Measurements from ENCODE around the gene ARID3B.
A peak's percentile ranks its signal among the peaks of the same experiment; 100 is the strongest.
"Not testable (repeated sequence)": the region's sequence is repeated elsewhere in the genome, so short reads cannot be mapped to it uniquely, and the experiment has no call there.

ARID3B gene

GRCh38 chr15:74540761-74541493, at the start of gene ARID3B:
Gene ARID3B, plus strand, starts transcription at chr15:74541220. Its CDS starts 2,717 bp downstream, at chr15:74543937.
- peak; percentile 94 to 98 for DNase-seq

- DNase-seq, result no peak
Measured at GRCh38 chr15:74496648-74497047, 44.4 kb upstream of the ARID3B start.

- DNase-seq, result peak in 1 of 2 experiments; percentile 8
Measured at GRCh38 chr15:74497584-74497983, 43.4 kb upstream of the ARID3B start.

DNA sequence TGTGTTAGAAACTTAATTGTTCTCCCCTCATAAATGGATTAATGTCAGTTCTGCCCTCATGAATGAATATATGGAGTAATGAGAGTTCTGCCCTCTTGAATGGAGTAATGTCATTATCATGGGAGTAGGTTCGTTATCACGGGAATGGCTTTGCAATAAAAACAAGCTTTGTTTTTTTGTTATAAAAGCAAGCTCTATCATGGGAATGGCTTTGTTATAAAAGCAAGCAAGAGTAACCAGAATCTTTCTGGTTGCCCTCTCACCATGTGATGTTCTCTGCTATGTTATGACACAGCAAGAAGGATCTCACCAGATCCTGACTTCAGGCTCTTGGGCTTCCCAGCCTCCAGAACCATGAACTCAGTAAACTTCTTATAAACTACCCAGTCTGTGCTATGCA, 41.7 kb upstream of the ARID3B start:
- DNase-seq, result no peak

GRCh38 chr15:74500401-74500800, 40.6 kb upstream of the ARID3B start:
- DNase-seq, result no peak

DNA sequence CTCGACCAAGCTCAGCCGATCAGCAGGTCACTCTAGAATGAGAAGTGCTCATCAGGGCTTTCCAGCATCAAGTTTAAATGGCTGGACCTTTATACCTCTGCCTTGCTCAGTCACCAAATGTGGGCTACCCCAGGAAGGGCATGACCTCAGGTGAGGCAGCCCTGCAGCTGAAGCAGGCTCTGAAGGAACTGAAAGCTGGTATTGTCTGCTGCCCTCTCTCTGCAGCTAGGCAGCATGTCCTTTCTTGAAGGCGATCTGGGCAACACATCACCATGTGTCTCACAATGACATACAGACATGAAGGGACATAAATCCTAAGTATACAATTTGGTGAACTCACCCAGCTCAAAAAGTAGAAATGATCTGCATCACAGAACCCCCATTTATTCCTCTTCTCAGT, 38.7 kb upstream of the ARID3B start:
- DNase-seq, result no peak

DNA sequence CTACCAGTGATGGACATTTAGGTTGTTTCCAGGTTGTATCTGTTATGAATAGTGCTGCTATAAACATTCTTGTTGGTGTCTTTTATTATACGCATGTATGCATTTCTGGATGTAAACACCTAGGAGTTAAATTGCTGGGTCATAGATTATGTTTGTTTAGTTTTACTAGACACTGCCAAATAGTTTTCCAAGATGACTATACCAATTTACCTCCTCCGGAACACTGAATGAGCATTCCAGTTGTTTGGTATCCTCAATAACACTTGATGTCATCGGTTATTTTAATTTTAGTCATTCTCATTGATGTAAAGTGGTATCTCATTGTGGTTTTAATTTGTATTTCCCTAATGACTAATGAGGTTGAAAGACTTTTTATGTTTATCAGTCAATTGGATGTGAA, 36.6 kb upstream of the ARID3B start:
- no peak for DNase-seq

GRCh38 chr15:74504836-74505235, 36.2 kb upstream of the ARID3B start:
- no peak for DNase-seq

GRCh38 chr15:74505837-74506514, 35.0 kb upstream of the ARID3B start:
- DNase-seq, result no peak

GRCh38 chr15:74506515-74506840, 34.5 kb upstream of the ARID3B start:
- no peak for DNase-seq

GRCh38 chr15:74511583-74511982, 29.4 kb upstream of the ARID3B start:
- DNase-seq, result no peak

- not testable (repeated sequence) for DNase-seq
Measured at GRCh38 chr15:74514059-74514458, 27.0 kb upstream of the ARID3B start.

DNA sequence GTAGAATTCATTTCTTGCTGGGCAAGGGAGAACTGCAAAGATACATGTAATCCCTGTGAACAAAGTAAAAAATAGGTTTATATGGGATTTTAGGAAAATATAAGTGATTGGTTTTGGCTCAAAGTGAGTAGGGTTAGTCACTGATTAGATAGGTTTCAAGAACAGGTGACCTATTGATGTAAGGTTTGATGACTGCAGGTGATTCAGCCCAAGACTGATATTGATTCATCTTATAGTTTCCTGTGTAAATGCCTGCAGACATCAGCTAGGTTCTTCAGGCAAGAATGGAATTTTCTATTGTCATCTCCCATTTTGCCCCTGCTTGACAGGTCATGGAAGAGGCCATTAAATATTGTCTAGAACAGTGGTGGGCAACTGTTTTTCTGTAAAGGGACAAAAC, 23.9 kb upstream of the ARID3B start:
- no peak for DNase-seq

GRCh38 chr15:74519311-74519710, 21.7 kb upstream of the ARID3B start:
- DNase-seq, result no peak

DNA sequence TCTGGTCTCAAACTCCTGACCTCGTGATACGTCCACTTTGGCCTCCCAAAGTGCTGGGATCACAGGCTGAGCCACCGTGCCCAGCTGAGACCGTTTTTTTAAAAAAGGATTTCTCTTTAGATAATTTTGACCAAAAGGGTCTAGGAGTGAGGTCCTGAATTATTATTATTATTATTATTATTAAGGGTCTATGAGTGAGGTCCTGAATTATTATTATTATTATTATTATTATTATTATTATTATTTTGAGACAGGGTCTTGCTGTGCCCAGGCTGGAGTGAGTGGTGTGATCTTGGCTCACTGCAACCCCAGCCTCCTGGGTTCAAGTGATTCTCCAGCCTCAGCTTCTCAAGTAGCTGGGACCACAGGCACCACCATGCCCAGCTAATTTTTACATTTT, 20.6 kb upstream of the ARID3B start:
- DNase-seq, result no peak

DNA sequence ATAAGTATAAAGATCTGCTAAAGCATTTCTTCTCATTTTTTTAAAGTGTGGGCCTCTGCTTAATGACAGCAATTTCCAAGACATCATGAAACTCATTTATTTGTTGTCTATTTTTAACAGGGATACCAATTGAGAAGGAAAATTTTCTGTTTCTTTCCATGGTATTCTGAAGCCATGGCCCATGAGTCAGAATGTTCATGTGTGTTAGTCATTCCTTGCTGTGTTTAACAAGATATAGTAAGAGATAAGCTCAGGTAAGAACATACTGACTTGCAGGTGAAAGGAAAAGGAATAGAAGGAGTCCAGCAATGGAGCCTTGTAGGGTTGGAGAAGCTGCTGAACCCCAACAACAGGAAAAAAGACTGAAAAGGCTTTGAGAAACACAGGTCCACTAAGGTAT, 17.0 kb upstream of the ARID3B start:
- DNase-seq, result no peak

DNA sequence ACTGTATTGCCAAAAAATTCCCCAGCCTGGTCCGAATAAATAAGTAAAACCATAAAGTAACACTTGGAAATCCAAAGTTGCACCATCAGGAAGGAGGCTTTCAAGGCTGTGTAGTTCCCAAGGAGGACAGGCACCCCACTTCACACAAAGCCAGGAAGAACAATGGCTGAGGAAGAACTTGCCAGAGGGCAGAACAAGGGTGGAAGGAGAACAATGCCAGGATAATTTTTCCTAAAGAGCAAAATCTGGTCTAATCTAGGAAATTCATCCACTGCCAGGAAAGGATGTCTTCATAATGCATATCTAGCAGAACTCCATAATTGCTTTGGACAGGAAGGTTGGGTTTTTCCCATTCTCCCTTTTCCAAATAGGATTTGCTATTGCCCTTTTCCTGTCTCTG, 15.7 kb upstream of the ARID3B start:
- no peak for DNase-seq

GRCh38 chr15:74525945-74526344, 15.1 kb upstream of the ARID3B start:
- DNase-seq, result no peak

- no peak for DNase-seq
Measured at GRCh38 chr15:74528876-74529275, 12.1 kb upstream of the ARID3B start.

GRCh38 chr15:74529921-74530320, 11.1 kb upstream of the ARID3B start:
- no peak for DNase-seq

DNA sequence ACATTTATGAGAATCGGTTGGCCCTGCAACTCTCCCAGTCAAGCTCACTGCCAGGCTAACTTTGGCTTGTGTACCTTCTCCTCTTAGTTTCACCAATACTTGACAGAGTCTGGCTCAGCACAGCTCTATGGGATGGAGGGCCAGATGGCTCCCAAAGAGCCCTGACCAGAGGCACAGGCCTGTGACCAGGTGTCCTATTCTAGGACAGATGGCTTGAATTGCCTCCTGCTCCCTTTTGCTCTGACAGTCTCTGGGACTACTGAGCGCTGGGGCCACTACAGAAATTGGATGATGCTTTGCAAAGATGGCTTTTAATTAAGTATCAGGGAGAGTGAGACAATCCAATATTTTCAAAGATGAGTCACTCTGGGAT, 10.3 kb upstream of the ARID3B start:
- no peak for DNase-seq

DNA sequence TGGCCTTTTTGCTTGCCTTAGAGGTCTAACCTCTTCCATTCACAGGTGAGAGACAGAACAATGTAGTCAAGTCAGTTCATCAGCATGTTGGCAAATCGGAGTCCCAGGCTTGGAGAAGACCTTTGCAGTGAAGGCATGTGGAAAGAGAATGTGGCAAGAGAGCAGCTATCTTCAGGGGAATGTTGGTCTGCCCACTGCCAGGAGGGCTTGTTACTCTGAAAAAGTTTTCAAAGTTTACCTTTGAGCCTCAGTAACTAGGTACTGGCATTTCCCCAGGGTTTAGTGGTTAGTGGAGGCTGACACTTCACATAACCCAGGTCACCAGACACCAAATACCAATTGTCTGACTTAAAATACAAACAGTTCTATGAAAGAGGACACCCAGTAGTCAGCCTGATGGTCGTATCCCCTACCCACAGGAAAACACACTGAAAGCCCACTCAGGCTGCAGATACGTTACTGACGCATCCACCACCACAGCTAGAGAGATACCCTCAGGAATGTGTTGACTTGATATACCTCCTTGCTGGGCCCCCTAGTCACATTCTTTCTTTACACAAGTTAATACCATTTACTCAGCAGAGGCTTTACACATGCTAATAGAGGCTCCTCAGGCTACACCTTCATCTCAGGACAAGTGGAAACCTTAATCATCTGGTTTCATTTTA, 9.7 kb upstream of the ARID3B start:
- DNase-seq, result no peak

DNA sequence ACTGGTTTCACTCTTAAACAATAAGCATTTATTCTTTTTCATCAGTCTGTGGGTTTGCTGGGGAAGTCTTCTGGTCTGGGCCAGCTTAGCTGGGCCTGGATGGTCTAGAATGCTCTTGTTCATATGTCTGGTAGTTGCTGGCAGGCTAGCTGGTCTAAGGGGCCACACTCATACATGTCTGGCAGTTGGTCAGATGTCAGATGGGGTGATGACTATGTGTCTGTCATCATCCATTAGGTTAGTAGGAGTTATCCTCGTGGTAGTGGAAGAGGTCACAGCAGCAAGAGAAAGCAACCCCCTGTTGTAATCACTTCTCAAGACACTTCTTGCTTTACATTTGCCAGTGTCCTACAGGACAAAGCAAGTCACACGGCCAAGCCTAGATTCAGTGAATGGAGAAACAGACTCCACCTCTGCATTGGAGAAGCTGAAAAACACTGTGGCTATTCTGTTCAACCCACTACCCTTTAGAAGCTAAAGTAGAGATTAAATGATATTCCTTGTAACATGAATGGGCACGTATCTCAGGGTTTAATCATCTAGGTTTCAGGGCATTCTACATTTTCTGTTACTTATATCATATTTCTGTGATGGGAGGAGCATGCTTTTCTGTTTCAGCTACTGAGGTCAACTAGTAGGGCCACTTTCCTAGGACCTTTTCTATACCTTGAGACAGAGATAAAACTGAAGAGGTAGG, 5.5 kb upstream of the ARID3B start:
- no peak for DNase-seq

GRCh38 chr15:74537736-74538135, 3.3 kb upstream of the ARID3B start:
- no peak for DNase-seq
